ENCODE data around the gene HGD.

- TF ChIP-seq TCF7 (IDR thresholded peaks at IDR 0.05; ENCODE audit: borderline replicate concordance), result no peak
- no peak for TF ChIP-seq ZBED1 (IDR thresholded peaks at IDR 0.05; ENCODE audit: borderline replicate concordance)
- TF ChIP-seq MEF2A (IDR thresholded peaks at IDR 0.05; ENCODE audit: insufficient read depth, low read depth, low read length), result no peak
- 0 out of 4 replicates have a peak, but pooled peaks of 1 of the 2 experiments have one; percentile 41 for TF ChIP-seq EP300 (IDR thresholded peaks at IDR 0.05; ENCODE audit: borderline replicate concordance in 1 of 2, control insufficient read depth in 1 of 2, low read depth in 2 of 2, low read length in 2 of 2)
- no peak for TF ChIP-seq TAF1 (IDR thresholded peaks at IDR 0.05; ENCODE audit: borderline replicate concordance, low read depth, low read length)
- no peak for TF ChIP-seq CTCF (IDR thresholded peaks at IDR 0.05 in 2 of 3, conservative IDR thresholded peaks at IDR 0.05 in 1 of 3; ENCODE audit: control insufficient read depth in 2 of 3, extremely low read depth in 1 of 3, insufficient read depth in 1 of 3, low read depth in 3 of 3, low read length in 3 of 3)
- TF ChIP-seq POLR2AphosphoS5 (IDR thresholded peaks at IDR 0.05; ENCODE audit: low read length), result no peak
- no peak for TF ChIP-seq YY1 (IDR thresholded peaks at IDR 0.05; ENCODE audit: low read depth, low read length)
- TF ChIP-seq HDAC6 (IDR thresholded peaks at IDR 0.05; ENCODE audit: unreplicated experiment), result no peak
- no peak for TF ChIP-seq JUND (IDR thresholded peaks at IDR 0.05; ENCODE audit: low read depth, low read length)
Observed at GRCh38 chr3:120688121-120688520, 6.1 kb upstream of the HGD start.

Measured in GM12878 (cell line).